Non-pigmented ciliary epithelial cell (primary cell): ENCODE results near the gene PLGLB1.
"Not testable (repeated sequence)": the region's sequence is repeated elsewhere in the genome, so short reads cannot be mapped to it uniquely, and the experiment has no call there.

Experiments used
- DNase-seq: peaks from one replicate; pipeline ENCODE4 v3.0.0-alpha.2; 2010; ENCODE audit warnings: low read depth

The PLGLB1 gene

GRCh38 chr2:87021744-87022143, at the start of gene PLGLB1:
TSS of gene PLGLB1 (minus strand) at chr2:87021844. CDS start at chr2:87021783, 61 bp downstream.
- DNase-seq = not testable (repeated sequence)

GRCh38 chr2:87064305-87064704, 42.7 kb upstream of the PLGLB1 start:
- not testable (repeated sequence) for DNase-seq

GRCh38 chr2:87063431-87063830, 41.8 kb upstream of the PLGLB1 start:
- DNase-seq = not testable (repeated sequence)

GRCh38 chr2:87061519-87061918, 39.9 kb upstream of the PLGLB1 start:
- DNase-seq = not testable (repeated sequence)

- DNase-seq = not testable (repeated sequence)
Measured at GRCh38 chr2:87057606-87058005, 36.0 kb upstream of the PLGLB1 start.

- not testable (repeated sequence) for DNase-seq
Measured at GRCh38 chr2:87056843-87057242, 35.2 kb upstream of the PLGLB1 start.

- DNase-seq = not testable (repeated sequence)
Measured at GRCh38 chr2:87056435-87056834, 34.8 kb upstream of the PLGLB1 start.

- not testable (repeated sequence) for DNase-seq
Measured at GRCh38 chr2:87054375-87054774, 32.7 kb upstream of the PLGLB1 start.

GRCh38 chr2:87041321-87041978, 19.8 kb upstream of the PLGLB1 start:
- DNase-seq = not testable (repeated sequence)

GRCh38 chr2:87028607-87029006, 7.0 kb upstream of the PLGLB1 start:
- DNase-seq = not testable (repeated sequence)

GRCh38 chr2:87026816-87027215, 5.2 kb upstream of the PLGLB1 start:
- DNase-seq = not testable (repeated sequence)

- not testable (repeated sequence) for DNase-seq
Measured at GRCh38 chr2:87025927-87026326, 4.3 kb upstream of the PLGLB1 start.

- not testable (repeated sequence) for DNase-seq
Measured at GRCh38 chr2:87023988-87024615, 2.5 kb upstream of the PLGLB1 start.

GRCh38 chr2:87021043-87021442, 601 bp downstream of the PLGLB1 start:
- not testable (repeated sequence) for DNase-seq

GRCh38 chr2:87019053-87019452, 2.6 kb downstream of the PLGLB1 start:
- DNase-seq = not testable (repeated sequence)

- DNase-seq = not testable (repeated sequence)
Measured at GRCh38 chr2:87014489-87015169, 7.0 kb downstream of the PLGLB1 start.

- not testable (repeated sequence) for DNase-seq
Measured at GRCh38 chr2:87004398-87004797, 17.2 kb downstream of the PLGLB1 start.
